GM12865 (cell line): ENCODE results near the gene ARHGAP18.

ENCODE experiments used
- DNase-seq: peaks from one replicate; pipeline ENCODE4 v3.0.0; 2010; ENCODE audit warnings: low read depth
- H3K4me3 ChIP-seq: 2 replicates; pipeline ENCODE4 v1.5.1; 2011; ENCODE audit warnings: mild to moderate bottlenecking, low read depth, low read length, control low read depth
- TF ChIP-seq, protein P1 (sequence below): IDR thresholded peaks from 2 replicates; pipeline ENCODE4 v1.5.1; 2011; ENCODE audit warnings: low read length, control low read depth, low read depth, inconsistent platforms; ENCODE audit not compliant: insufficient read depth; ENCODE audit errors: missing control alignments

ARHGAP18 gene

DNA sequence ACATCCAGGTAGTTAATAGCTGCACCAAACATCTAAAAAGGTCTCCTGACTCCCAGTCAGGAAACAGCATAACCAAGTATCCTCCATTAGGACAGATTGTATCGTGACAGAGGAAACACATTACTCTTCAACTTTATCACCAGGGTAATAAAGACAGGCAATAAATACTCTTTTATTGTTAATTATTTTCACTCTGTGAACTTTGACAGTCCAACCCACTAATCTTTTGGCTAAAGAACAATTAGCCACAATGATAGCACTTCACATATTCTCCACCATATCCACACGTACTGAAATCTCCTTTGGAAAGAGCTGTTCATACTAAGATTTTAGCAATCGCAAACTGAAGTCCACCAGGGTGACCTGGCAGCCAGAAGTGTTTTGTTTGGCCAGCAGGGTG is 46.4 kb downstream of the ARHGAP18 start:
- TF ChIP-seq, protein P1, sequence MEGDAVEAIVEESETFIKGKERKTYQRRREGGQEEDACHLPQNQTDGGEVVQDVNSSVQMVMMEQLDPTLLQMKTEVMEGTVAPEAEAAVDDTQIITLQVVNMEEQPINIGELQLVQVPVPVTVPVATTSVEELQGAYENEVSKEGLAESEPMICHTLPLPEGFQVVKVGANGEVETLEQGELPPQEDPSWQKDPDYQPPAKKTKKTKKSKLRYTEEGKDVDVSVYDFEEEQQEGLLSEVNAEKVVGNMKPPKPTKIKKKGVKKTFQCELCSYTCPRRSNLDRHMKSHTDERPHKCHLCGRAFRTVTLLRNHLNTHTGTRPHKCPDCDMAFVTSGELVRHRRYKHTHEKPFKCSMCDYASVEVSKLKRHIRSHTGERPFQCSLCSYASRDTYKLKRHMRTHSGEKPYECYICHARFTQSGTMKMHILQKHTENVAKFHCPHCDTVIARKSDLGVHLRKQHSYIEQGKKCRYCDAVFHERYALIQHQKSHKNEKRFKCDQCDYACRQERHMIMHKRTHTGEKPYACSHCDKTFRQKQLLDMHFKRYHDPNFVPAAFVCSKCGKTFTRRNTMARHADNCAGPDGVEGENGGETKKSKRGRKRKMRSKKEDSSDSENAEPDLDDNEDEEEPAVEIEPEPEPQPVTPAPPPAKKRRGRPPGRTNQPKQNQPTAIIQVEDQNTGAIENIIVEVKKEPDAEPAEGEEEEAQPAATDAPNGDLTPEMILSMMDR: no peak
- H3K4me3 ChIP-seq: no peak overlapping the region
- DNase-seq: no peak

DNA sequence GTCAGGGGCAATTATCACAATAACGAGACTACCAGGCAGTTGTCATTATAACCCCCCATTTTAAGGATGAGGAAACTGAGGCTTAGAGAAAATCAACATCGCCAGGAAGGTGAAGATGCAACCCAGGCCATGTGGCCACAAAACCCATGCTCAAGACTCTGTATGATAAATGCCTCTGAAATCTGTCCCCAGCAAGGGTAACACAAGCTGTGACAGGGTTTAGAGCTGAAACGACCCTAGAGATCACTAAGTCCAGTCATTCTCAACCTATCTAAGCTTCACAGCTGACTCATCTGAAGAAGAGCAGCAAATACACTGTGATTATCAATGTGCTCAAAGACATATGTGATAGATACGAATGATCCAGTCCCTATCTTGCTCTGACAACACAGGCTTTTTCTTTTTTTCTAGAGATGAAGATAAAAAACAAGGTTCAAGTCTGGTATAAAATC is 47.0 kb downstream of the ARHGAP18 start:
- peak; percentile 66 for DNase-seq
- no peak overlapping the region for H3K4me3 ChIP-seq
- TF ChIP-seq, protein P1: no peak

DNA sequence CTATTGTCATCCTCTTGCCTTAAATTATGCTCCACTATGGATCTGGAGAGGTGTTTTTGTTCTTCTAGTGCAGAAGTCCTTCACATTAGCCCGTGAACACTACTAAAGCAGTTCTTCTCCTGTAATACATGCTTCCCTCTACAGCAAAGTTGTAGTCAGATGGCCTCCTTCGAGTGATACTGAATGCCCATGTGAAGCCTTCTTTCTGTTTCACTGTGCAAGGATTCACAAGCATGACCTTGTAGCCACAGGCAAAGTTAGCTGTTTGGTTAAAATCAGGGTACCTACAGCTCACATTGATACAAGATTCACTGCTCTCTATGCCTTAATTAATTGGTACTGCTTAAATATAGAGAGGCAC is 47.6 kb downstream of the ARHGAP18 start:
- peak; percentile 70 for DNase-seq
- no peak overlapping the region for H3K4me3 ChIP-seq
- TF ChIP-seq, protein P1: no peak

DNA sequence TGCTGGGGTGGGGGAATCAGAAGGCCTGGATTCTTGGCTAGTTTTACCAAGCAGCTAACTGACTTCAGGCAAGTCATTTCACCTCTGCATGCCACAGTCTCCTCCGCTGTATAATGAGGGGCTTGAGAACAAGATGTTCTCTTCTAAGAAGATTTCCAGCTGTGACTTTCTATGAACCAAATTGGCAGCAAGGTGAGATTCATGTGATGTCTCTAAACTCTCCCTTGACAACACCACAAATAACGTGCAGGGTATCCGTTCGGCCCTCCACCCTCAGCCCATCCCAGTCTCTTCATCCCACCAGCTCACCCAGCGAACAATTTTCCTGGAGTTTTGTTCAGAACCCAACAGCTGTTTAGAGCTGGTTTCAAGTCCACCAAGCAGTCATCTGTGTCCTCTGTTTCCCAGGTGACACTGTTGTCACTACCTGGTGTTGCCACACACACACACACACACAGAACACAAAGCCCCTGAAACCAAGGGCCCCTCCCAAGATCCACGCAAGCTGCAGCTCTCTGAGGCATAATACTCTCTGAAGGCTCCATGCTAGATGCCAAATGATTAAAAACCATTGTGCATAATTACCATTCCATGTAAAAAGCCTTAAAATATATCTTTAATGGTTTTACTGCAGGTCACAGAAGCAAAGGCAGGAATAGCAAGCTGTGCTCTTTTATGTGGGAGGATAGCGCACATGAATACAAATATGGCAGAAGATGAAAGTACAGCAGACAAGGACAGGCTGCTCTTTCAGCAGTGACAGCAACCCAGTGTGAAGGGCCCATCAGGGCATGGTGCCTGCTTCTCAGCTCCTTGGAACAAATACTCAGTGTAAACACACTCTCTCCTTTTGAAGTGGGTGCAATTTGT is 48.2 kb downstream of the ARHGAP18 start:
- DNase-seq: peak; percentile 35
- TF ChIP-seq, protein P1: no peak
- H3K4me3 ChIP-seq: no peak overlapping the region

DNA sequence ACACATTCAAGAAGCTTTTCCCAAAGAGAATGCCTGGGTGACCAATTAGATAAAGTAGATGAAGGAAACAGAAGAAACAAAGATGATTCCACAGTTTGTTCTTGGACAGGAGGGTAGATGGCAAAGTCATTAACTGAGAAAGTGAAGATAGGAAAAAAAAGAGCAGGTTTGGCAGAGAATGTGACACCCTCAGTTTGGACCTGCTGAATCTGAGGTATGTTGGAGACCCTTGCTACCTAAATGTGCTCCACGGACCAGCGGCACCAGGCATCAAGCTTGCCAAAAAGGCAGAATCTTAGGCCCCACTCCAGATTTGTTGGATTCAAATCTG is 49.7 kb downstream of the ARHGAP18 start:
- DNase-seq: no peak
- H3K4me3 ChIP-seq: no peak overlapping the region

DNA sequence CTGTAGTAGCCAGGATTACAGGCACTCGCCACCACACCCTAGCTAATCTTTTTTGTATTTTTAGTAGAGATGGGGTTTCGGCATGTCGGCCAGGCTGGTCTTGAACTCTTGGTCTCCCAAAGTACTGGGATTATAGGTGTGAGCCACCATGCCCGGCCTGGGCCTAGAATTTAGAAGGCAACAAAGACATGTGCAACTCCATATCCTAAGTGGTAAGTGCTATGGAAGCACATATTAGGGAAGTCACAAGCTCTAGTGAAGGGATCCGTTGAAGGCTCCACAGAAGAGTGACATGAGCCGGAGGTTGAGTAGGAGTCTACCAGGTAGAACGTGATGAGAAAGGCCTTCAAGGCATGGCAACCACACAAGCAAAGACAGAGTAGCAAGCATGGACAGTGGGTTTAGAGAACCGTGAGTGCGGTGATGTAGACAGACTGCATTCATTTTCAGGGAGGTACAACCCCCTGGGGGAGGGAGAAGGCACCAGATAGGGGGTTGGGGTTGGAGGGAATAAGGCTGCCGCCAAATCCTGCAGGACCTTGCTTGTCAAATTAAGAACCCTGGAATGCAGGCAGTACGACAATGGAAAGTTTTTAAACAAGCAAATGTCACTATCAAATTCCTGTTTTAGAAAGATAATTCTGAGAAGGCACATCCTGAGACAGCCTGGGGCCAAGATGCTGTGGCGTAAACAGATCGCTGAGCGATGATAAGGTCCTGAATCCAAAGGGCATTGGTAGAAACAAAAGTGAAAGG is 50.2 kb downstream of the ARHGAP18 start:
- H3K4me3 ChIP-seq: no peak overlapping the region
- TF ChIP-seq, protein P1: no peak
- DNase-seq: no peak

More for the DNA sequence above, 49.7 kb downstream of the ARHGAP18 start:
- TF ChIP-seq, protein P1: no peak
